Measurements from ENCODE around the gene KRT79. TPM values are rescaled to one million over a fixed set of nuclear protein-coding genes. Genes with fewer than 3 reads are reported as not detected.

The KRT79 gene
- total and polyA plus RNA-seq, 2 donors (not counting 1 experiment from before 2014, with no cell fraction given) = not detected

GRCh38 chr12:52825961-52826360, 8.2 kb downstream of the KRT79 start:
- Histone ChIP-seq H3K9ac (ENCODE audit: insufficient read depth, low read length) (no peak overlapping the region), H3K27me3 (ENCODE audit: control insufficient read depth, insufficient read depth, low read length) (no peaks in the 10 kb centered on the region), H3K27ac (ENCODE audit: insufficient read depth, low read length) (no peak overlapping the region), H3K36me3 (ENCODE audit: control insufficient read depth, insufficient read depth, low read length) (no peaks in the 10 kb centered on the region), H3K79me2 (ENCODE audit: control insufficient read depth, insufficient read depth, low read length) (no peaks in the 10 kb centered on the region), H3K4me2 (ENCODE audit: extremely low read depth, insufficient read depth, low read length) (no peak overlapping the region), H3K9me3 (ENCODE audit: control insufficient read depth, insufficient read depth, low read depth, low read length) (no peaks in the 10 kb centered on the region), H4K20me1 (ENCODE audit: control insufficient read depth, extremely low read depth, insufficient read depth, low read length) (no peaks in the 10 kb centered on the region), H2AFZ (ENCODE audit: low read length) (no peak overlapping the region), H3K4me3 (replicated peaks in 1 of 4; ENCODE audit: control extremely low read depth in 1 of 4, insufficient read depth in 1 of 4, low read depth in 3 of 4, low read length in 4 of 4) (no peak overlapping the region), H3K4me1 (ENCODE audit: control insufficient read depth, extremely low read depth, insufficient read depth, low read length) (no peaks in the 10 kb centered on the region)
- TF ChIP-seq EZH2 (IDR thresholded peaks at IDR 0.05; ENCODE audit: low read length, missing control alignments) = no peak
- TF ChIP-seq CTCF (conservative IDR thresholded peaks at IDR 0.05 in 1 of 2, IDR thresholded peaks at IDR 0.05 in 1 of 2; ENCODE audit: low read depth in 1 of 2, low read length in 2 of 2) = no peak
- no peak for DNase-seq (ENCODE audit: low read depth in 2 of 2)

GRCh38 chr12:52824741-52825410, 9.2 kb downstream of the KRT79 start:
- Histone ChIP-seq H3K79me2 (ENCODE audit: control insufficient read depth, insufficient read depth, low read length) (no peaks in the 10 kb centered on the region), H3K27ac (ENCODE audit: insufficient read depth, low read length) (no peak overlapping the region), H2AFZ (ENCODE audit: low read length) (no peak overlapping the region), H3K4me2 (ENCODE audit: extremely low read depth, insufficient read depth, low read length) (no peak overlapping the region), H3K4me1 (ENCODE audit: control insufficient read depth, extremely low read depth, insufficient read depth, low read length) (no peaks in the 10 kb centered on the region), H3K9me3 (ENCODE audit: control insufficient read depth, insufficient read depth, low read depth, low read length) (no peaks in the 10 kb centered on the region), H4K20me1 (ENCODE audit: control insufficient read depth, extremely low read depth, insufficient read depth, low read length) (no peaks in the 10 kb centered on the region), H3K9ac (ENCODE audit: insufficient read depth, low read length) (no peak overlapping the region), H3K36me3 (ENCODE audit: control insufficient read depth, insufficient read depth, low read length) (no peaks in the 10 kb centered on the region), H3K4me3 (replicated peaks in 1 of 4; ENCODE audit: control extremely low read depth in 1 of 4, insufficient read depth in 1 of 4, low read depth in 3 of 4, low read length in 4 of 4) (no peak overlapping the region), H3K27me3 (ENCODE audit: control insufficient read depth, insufficient read depth, low read length) (no peaks in the 10 kb centered on the region)
- DNase-seq (ENCODE audit: low read depth in 2 of 2) = no peak
- TF ChIP-seq EZH2 (IDR thresholded peaks at IDR 0.05; ENCODE audit: low read length, missing control alignments) (no peak), CTCF (conservative IDR thresholded peaks at IDR 0.05 in 1 of 2, IDR thresholded peaks at IDR 0.05 in 1 of 2; ENCODE audit: low read depth in 1 of 2, low read length in 2 of 2) (no peak)

- Histone ChIP-seq H4K20me1 (ENCODE audit: control insufficient read depth, extremely low read depth, insufficient read depth, low read length) (no peaks in the 10 kb centered on the region), H3K4me1 (ENCODE audit: control insufficient read depth, extremely low read depth, insufficient read depth, low read length) (no peaks in the 10 kb centered on the region), H3K4me2 (ENCODE audit: extremely low read depth, insufficient read depth, low read length) (no peak overlapping the region), H3K79me2 (ENCODE audit: control insufficient read depth, insufficient read depth, low read length) (no peaks in the 10 kb centered on the region), H3K27ac (ENCODE audit: insufficient read depth, low read length) (no peak overlapping the region), H3K9ac (ENCODE audit: insufficient read depth, low read length) (no peak overlapping the region), H3K27me3 (ENCODE audit: control insufficient read depth, insufficient read depth, low read length) (no peaks in the 10 kb centered on the region), H3K4me3 (replicated peaks in 1 of 4; ENCODE audit: control extremely low read depth in 1 of 4, insufficient read depth in 1 of 4, low read depth in 3 of 4, low read length in 4 of 4) (no peak overlapping the region), H3K36me3 (ENCODE audit: control insufficient read depth, insufficient read depth, low read length) (no peaks in the 10 kb centered on the region), H3K9me3 (ENCODE audit: control insufficient read depth, insufficient read depth, low read depth, low read length) (no peaks in the 10 kb centered on the region), H2AFZ (ENCODE audit: low read length) (no peak overlapping the region)
- DNase-seq (ENCODE audit: low read depth in 2 of 2) = no peak
- no peak for TF ChIP-seq EZH2 (IDR thresholded peaks at IDR 0.05; ENCODE audit: low read length, missing control alignments)
- TF ChIP-seq CTCF (conservative IDR thresholded peaks at IDR 0.05 in 1 of 2, IDR thresholded peaks at IDR 0.05 in 1 of 2; ENCODE audit: low read depth in 1 of 2, low read length in 2 of 2) = no peak
Observed at GRCh38 chr12:52823761-52824450, 10.2 kb downstream of the KRT79 start.

Data from fibroblast of lung (primary cell).